NT2/D1 (cell line): Measurements from ENCODE around the gene METTL16.

Experiments used
- SUZ12 ChIP-seq: IDR thresholded peaks from 2 replicates; pipeline ENCODE4 v1.6.1; 2011; ENCODE audit not compliant: insufficient read length, insufficient read depth; ENCODE audit errors: extremely low read depth
- YY1 ChIP-seq: IDR thresholded peaks from 2 replicates; pipeline ENCODE4 v1.6.1; 2011; ENCODE audit not compliant: insufficient read length, insufficient read depth
- ZNF274 ChIP-seq: IDR thresholded peaks from 2 replicates; pipeline ENCODE4 v1.6.1; 2011; ENCODE audit warnings: mild to moderate bottlenecking, low read depth, low read length

DNA sequence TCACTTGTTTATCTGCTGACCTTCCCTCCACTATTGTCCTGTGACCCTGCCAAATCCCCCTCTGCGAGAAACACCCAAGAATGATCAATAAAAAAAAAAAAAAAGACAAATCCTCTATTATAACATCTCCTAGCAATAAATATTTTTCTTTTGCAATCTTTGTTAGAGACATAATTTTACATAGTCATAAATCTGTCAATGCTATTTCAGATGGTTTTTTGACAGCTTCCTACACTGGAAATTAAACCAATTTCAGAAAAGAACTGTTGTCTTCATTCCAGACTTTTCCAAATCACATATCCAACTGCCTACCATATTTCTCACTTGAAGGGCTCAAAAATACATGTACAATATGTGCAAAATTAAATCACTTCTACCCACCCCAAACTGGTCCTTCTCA, 3.7 kb downstream of the METTL16 start:
- no peak for TF ChIP-seq ZNF274
- TF ChIP-seq YY1: no peak
- no peak for TF ChIP-seq SUZ12
